Measurements from ENCODE around the gene TMEM141.
"Not testable (repeated sequence)": the region's sequence is repeated elsewhere in the genome, so short reads cannot be mapped to it uniquely, and the experiment has no call there.

The TMEM141 gene

DNA sequence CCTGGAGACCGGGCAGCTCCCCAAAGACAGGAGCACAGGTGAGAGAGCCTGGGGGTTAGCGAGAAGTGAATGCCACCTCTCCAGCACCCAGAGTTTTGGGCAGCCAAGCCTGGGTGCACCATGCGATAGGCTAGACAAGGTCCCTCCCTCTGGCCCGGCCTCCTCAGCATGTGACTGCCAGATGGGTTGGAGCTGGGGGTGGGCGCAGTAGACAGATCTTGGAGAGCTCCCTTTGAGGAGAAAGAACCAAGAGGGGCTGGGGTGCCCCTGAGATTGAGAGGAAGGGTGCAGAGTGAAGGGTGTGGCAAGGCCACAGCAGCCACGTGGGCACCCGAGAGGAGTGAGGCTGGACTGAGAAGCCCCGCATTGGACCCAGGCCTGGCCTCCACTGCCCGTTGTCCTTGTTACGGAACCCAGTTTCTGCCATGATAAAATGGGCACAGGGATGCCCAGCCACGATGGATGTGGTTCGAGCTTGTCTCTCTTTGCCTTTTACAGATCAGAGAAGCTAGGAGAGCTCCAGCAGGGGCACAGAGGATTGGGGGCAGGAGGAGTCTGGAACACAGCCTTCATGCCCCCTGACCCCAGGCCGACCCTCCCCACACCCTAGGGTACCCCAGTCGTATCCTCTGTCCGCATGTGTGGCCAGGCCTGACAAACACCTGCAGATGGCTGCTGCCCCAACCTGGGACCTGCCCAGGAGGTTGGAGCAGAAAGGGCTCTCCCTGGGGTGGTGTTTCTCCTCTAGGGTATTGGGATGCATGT, 1.4 kb downstream of the TMEM141 start:
- DNase-seq (ENCODE audit: low spot score): no peak
- peak overlapping the region; percentile 89 for H3K27ac ChIP-seq
- ChIA-PET CTCF (interaction anchor here (0.6 to 2.4 kb wide), 7 partner anchors 14 to 97 kb away, joined by 3 to 16 read pairs (median 4); partner anchors contain the start of gene RABL6), POLR2A (ENCODE audit: low non-redundant PET) (interaction anchor here (1.2 kb wide), 1 partner anchor 14 kb away, joined by 5 read pairs; no protein-coding TSS in a partner anchor)
- TF ChIP-seq, protein P1, sequence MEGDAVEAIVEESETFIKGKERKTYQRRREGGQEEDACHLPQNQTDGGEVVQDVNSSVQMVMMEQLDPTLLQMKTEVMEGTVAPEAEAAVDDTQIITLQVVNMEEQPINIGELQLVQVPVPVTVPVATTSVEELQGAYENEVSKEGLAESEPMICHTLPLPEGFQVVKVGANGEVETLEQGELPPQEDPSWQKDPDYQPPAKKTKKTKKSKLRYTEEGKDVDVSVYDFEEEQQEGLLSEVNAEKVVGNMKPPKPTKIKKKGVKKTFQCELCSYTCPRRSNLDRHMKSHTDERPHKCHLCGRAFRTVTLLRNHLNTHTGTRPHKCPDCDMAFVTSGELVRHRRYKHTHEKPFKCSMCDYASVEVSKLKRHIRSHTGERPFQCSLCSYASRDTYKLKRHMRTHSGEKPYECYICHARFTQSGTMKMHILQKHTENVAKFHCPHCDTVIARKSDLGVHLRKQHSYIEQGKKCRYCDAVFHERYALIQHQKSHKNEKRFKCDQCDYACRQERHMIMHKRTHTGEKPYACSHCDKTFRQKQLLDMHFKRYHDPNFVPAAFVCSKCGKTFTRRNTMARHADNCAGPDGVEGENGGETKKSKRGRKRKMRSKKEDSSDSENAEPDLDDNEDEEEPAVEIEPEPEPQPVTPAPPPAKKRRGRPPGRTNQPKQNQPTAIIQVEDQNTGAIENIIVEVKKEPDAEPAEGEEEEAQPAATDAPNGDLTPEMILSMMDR (conservative IDR thresholded peaks at IDR 0.05; ENCODE audit: low read depth): no peak

DNA sequence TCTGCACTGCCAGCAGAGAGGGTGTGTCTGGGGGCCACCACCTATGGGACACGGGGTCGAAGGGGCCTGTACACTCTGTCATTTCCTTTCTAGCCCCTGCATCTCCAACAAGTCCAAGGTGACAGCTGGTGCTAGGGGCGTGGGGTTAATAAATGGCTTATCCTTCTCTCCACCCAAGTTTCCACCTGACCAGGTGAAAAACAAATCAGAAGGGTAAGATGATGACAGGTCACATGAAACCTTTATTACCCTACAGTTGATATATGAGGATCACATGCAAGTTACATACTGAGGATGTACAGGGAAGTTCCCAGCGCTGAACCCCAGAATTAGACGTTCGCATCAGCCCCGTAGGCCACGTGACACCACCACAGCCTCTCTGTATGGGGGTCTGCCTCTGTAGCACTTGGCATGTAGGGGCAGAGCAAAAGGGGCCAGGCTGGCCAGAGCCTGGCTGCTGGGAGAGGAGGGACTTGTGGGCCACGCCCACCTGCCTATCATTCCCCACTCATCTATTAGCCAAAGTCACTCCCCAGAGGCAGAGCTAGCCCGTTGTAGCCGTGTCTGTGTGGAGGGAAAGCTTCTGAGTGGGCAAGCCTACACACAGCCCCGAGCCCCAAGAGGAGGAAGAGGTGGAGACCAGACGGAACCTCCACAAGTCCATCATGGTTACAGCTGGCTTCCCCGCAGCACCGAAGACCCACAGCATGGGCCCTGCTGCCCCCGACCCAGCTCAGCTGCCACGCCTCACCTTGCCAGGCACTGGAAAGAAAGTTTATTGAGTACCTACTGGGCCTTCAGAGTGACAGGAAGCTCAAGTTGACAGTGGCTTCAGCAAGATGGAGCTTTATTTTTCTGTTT, 2.2 kb downstream of the TMEM141 start:
- peak; percentile 36 for DNase-seq (ENCODE audit: low spot score)
- TF ChIP-seq, protein P1 (conservative IDR thresholded peaks at IDR 0.05; ENCODE audit: low read depth): no peak
- POLR2A ChIA-PET (ENCODE audit: low non-redundant PET): interaction anchor here (1.2 kb wide), 1 partner anchor 13 kb away, joined by 5 read pairs; no protein-coding TSS in a partner anchor

DNA sequence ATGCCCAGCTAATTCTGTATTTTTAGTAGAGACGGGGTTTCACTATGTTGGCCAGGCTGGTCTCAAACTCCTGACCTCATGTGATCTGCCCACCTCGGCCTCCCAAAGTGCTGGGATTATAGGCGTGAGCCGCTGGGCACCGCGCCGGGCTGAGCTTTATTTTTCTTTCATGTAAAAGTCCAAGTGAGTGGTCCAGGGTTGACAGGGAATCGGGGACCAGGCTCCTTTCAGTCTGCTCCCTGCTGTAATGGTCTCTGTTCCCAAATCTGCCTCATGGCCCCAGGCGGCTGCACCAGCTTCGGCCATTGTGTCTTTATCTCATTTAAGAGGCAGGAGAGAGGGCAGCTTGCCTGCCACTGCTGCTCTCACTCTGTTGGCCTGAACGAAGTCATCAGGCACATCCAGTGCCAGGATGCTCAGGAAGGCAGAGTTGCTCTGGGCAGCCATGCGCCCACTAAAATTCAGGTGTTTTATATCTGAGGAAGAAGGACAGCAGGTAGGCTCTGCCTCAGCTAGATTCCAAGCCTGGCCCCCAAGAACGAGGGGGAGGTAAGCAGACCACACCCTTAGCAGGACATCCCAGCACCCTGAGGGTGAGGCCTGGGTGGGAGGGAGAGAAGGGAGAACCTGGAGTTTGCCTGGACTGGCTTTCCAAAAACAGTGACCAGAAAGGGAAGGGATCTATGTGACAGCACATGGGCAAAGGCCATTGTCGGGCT, 3.3 kb downstream of the TMEM141 start:
- TF ChIP-seq, protein P1 (conservative IDR thresholded peaks at IDR 0.05; ENCODE audit: low read depth): no peak
- H3K27ac ChIP-seq: peak overlapping the region; percentile 89
- ChIA-PET CTCF (interaction anchor here (1.0 to 1.2 kb wide), 2 partner anchors 49 to 234 kb away, joined by 3 read pairs; partner anchors contain the start of gene ABCA2), POLR2A (ENCODE audit: low non-redundant PET) (no interaction called here)
- no peak for DNase-seq (ENCODE audit: low spot score)

More for the DNA sequence above, 2.2 kb downstream of the TMEM141 start:
- CTCF ChIA-PET: interaction anchor here (0.6 to 2.4 kb wide), 7 partner anchors 13 to 235 kb away, joined by 3 to 16 read pairs (median 3); partner anchors contain the start of genes ABCA2 and RABL6
- H3K27ac ChIP-seq: peak overlapping the region; percentile 89

DNA sequence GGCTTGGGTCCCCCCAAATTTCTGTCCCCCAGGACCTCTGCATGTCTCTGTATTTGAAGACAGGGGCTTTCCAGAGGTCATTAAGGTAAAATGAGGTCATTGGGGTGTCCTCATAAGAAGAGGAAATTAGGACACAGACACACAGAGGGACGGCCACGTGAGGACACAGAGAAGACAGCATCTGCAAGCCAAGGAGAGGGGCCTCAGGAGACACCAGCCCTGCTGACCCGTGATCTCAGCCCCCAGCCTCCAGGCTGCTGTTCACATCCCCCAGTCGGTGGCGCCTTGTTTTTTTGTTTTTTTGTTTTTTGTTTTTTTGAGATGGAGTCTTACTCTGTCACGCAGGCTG, 3.8 kb downstream of the TMEM141 start:
- POLR2A ChIA-PET (ENCODE audit: low non-redundant PET): no interaction called here
- TF ChIP-seq, protein P1 (conservative IDR thresholded peaks at IDR 0.05; ENCODE audit: low read depth): no peak
- CTCF ChIA-PET: no interaction called here
- H3K27ac ChIP-seq: peak overlapping the region; percentile 89
- DNase-seq (ENCODE audit: low spot score): no peak

DNA sequence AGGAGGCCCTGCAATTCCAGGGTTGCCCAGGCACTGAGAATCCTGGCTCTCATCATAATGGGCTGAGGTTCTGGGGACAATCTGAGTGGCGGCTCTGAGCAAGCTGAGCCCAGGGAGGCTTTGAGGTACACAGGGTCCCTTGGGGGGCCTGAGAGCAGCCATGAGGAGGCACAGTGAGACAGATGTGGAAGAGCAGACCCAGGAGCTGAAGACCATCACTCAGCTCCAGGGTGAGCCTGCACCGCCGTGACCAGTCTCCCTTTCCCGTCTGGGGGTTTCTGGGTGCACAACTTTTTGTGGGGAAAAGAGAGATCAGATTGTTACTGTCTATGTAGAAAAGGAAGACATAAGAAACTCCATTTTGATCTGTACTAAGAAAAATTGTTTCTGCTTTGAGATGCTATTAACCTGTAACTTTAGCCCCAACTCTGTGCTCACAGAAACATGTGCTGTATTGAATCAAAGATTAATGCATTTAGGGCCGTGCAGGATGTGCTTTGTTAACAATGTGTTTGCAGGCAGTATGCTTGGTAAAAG, 5.2 kb downstream of the TMEM141 start, which contains the start of gene CCDC183:
CCDC183 (plus strand) TSS at position 101 of the 537 bp plus-strand sequence; CDS start at position 161, 60 bp downstream.
- DNase-seq (ENCODE audit: low spot score): no peak
- POLR2A ChIA-PET (ENCODE audit: low non-redundant PET): no interaction called here
- CTCF ChIA-PET: no interaction called here
- no peak within 1 kb of the TSS for H3K27ac ChIP-seq
- TF ChIP-seq, protein P1 (conservative IDR thresholded peaks at IDR 0.05; ENCODE audit: low read depth): no peak

DNA sequence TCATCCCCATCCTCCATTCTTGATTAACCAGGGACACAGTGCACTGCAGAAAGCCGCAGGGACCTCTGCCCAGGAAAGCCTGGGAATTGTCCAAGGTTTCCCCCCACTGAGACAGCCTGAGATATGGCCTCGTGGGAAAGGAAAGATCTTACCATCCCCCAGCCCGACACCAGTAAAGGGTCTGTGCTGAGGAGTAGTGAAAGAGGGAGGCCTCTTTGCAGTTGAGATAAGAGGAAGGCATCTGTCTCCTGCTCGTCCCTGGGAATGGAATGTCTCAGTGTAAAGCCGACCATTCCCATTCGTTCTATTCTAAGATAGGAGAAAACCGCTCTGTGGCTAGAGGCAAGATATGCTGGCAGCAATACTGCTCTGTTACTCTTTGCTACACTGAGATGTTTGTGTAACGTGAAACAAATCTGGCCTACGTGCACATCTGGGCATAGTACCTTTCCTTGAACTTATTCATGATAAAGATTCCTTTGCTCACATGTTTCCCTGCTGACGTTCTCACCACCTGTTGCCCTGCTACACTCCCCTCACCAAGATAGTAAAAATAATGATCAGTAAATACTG, 5.7 kb downstream of the TMEM141 start:
- CTCF ChIA-PET; DNase-seq (ENCODE audit: low spot score); POLR2A ChIA-PET (ENCODE audit: low non-redundant PET); H3K27ac ChIP-seq: not testable (repeated sequence)
